ENCODE measurements around the gene ZNF93.
"Not testable (repeated sequence)": the region's sequence is repeated elsewhere in the genome, so short reads cannot be mapped to it uniquely, and the experiment has no call there.

ZNF93 gene

DNA sequence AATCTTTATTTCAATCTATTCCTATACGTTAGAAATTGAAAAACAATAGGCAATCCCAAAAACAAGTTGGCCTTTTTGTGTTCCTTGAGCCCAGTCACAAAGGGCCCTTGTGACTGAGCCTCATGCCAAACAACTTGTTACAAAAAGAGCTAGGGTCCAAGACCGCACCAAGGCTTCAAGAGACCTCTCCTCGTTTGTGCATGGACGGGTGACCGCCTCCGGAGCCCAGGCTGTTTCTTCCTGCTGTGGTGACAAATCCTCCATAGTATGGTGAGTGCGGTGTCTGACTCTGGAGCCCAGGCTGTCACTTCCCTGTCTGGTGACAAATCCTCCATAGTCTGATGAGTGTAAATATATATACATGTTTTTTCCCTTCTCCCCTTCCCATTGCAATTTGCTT, 63.7 kb downstream of the ZNF93 start:
- TF ChIP-seq POLR2A (IDR thresholded peaks at IDR 0.05; ENCODE audit: low read length) (no peak), GATA1 (IDR thresholded peaks at IDR 0.05; ENCODE audit: low read depth, low read length) (no peak)
- no peak for DNase-seq

DNA sequence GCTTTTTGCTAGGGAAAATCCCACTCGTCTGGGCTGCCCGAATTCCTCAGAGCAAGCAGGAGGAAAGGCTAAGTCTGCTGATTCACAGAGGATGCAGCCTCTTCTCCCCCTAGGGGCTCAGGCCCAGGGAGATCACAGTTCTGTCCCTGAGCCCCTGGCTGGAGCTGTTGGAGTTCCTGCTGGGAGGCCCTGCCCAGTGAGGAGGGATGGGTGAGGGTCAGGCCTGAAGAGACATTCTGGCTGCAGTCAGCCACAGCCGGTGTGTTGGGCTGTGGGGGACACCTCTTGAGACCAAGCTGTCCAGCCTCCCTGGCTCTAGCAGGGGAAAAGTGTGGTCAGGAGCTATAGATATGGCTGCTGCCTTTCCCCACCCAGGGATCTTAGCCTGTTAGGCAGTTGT, 65.4 kb downstream of the ZNF93 start:
- DNase-seq: not testable (repeated sequence)

DNA sequence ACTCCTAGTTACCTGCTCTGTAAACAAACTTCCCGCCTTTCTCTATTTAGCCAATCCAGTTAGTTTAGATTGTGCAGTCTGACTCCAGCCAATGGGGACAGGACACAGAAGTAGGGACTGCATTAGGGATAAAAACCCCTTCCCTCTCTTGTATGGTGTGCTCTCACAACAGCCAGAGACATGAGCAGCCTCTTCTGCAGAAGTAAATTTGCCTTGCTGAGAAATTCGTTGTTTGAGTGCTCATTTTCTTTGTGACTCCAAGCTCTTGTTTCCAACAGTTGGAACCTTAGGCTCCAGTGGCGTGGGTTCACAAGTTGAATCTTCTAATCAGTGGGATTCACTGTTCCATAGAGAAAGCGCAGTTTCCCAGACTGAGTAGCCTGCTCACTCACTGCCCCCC, 66.1 kb downstream of the ZNF93 start:
- no peak for DNase-seq
- TF ChIP-seq POLR2A (IDR thresholded peaks at IDR 0.05; ENCODE audit: low read length) (no peak), GATA1 (IDR thresholded peaks at IDR 0.05; ENCODE audit: low read depth, low read length) (no peak)
